ENCODE measurements around the gene BTBD1. TPM values are rescaled to one million over a fixed set of nuclear protein-coding genes. Genes with fewer than 3 reads are reported as not detected.

Gene BTBD1
- polyA plus RNA-seq (2013, experiment 1 of 2): 28.4 TPM
- polyA plus RNA-seq (2013, experiment 2 of 2): 33.3 TPM

DNA sequence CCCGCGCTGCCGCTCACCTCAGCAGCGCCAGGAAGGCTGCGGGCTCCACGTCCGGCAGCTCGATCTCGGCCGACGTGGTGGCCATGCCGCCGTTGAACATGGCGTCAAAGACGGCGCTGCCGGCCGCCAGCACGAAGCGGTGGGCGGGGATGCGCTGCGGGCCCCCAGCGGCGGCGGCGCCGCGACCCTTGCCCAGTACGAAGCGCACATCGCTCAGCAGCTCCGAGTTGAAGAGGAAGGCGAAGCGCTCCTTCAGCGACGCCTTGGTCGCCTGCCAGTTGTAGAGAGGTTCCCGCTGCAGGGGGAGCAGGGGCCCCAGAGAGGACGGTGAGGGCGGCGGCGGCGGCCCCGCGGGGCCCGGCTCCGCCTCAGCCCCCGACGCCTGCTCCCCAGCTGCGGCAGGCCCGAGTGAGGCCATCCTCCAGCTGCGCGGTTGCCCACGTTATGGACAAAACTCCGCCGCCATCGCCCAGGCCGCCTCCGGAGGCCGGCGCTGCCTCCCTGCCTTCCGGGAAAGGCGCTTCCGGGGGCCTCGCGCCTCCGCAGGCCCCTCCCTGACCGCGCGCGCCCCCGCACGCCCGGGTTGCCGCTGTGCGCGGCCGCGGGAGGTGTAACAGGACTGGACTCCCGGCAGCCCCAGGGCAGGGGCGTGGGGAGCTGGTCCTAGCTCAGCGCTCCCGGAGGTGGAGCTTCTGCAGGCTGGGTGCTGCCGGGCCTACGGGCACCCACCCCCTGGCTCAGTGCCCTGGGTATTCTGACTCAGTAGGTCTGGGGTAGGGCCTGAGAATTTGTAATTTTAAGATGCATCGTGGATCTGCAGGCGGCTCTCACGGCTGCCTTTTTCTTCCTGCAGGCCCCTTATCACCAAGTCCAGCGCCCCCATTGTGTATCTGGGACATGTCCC is at the start of gene BTBD1:
Gene BTBD1, minus strand, starts transcription at position 519 of the 904 bp plus-strand sequence. Its CDS starts 101 bp downstream, at position 418.
- Histone ChIP-seq H3K27me3 (ENCODE audit: insufficient read depth, low read length) (no peaks in the 10 kb centered on the region), H3K36me3 (ENCODE audit: insufficient read depth, low read length) (peaks cover 5% of the 10 kb centered on the region; the same call in 1 of the 2 replicates), H3K9me3 (ENCODE audit: insufficient read depth, low read depth, low read length) (0 out of 2 replicates have a peak, but pooled peaks cover 3% of the 10 kb centered on the region), H3K27ac (ENCODE audit: low read depth, low read length) (peak within 1 kb of the TSS; percentile 93), H3K4me1 (ENCODE audit: insufficient read depth, low read length) (peaks cover 39% of the 10 kb centered on the region), H3K9ac (ENCODE audit: low read depth, low read length) (peak within 1 kb of the TSS; percentile 95), H3K4me3 (ENCODE audit: low read length) (peak within 1 kb of the TSS; percentile 93)
- WGBS: 2% methylated on average over 90 of the region's 90 CpGs

GRCh38 chr15:83115831-83116565 is 48.9 kb upstream of the BTBD1 start:
- Histone ChIP-seq H3K27me3 (ENCODE audit: insufficient read depth, low read length) (no peaks in the 10 kb centered on the region), H3K4me1 (ENCODE audit: insufficient read depth, low read length) (no peaks in the 10 kb centered on the region), H3K9ac (ENCODE audit: low read depth, low read length) (no peak overlapping the region), H3K27ac (ENCODE audit: low read depth, low read length) (no peak overlapping the region), H3K9me3 (ENCODE audit: insufficient read depth, low read depth, low read length) (no peaks in the 10 kb centered on the region), H3K36me3 (ENCODE audit: insufficient read depth, low read length) (no peaks in the 10 kb centered on the region), H3K4me3 (ENCODE audit: low read length) (no peak overlapping the region)
- WGBS: 91% methylated on average over 10 of the region's 11 CpGs

DNA sequence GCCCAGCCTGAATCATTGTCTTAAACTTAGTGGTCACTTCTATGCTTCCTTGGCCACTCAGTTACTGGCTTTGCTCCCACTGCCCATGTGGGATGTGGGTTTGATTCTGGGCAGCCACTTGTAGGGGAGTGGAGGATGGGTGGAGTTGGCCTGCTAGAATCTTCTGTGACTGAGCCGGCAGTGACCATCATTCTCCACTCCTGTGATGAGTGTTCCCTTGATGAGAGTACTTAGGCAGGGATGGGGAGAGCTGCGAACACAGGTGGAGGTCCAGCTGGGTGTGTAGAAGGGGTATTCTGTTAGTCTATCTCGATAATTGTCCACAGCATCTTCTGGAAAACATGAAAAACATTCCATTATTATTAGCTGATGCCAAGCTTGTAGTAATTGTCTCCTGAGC is 48.4 kb upstream of the BTBD1 start:
- no peak overlapping the region for H3K27ac ChIP-seq (ENCODE audit: low read depth, low read length)
- no peak overlapping the region for H3K9ac ChIP-seq (ENCODE audit: low read depth, low read length)
- no peak overlapping the region for H3K4me3 ChIP-seq (ENCODE audit: low read length)
- WGBS: 96% methylated on average over 3 of the region's 3 CpGs
- H3K27me3 ChIP-seq (ENCODE audit: insufficient read depth, low read length): peaks cover 2% of the 10 kb centered on the region; the same call in 1 of the 2 replicates
- no peaks in the 10 kb centered on the region for H3K9me3 ChIP-seq (ENCODE audit: insufficient read depth, low read depth, low read length)
- no peaks in the 10 kb centered on the region for H3K4me1 ChIP-seq (ENCODE audit: insufficient read depth, low read length)
- H3K36me3 ChIP-seq (ENCODE audit: insufficient read depth, low read length): no peaks in the 10 kb centered on the region

DNA sequence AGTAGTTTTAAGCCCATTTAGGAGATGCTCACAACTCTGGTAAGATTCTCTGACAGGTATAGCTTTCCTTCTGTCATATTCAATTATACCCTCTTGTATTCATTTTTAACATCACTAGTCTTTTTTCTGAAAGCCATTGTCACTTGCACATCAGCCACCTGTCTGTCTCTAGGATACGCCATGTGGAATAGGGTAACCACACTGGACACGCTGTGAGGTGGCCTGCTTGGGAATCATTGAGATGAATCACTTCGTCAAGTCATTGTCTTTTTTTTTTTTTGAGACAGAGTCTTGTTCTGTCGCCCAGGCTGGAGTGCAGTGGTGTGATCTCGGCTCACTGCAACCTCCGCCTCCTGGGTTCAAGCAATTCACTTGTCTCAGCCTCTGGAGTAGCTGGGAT is 47.8 kb upstream of the BTBD1 start:
- no peak overlapping the region for H3K4me3 ChIP-seq (ENCODE audit: low read length)
- H3K9me3 ChIP-seq (ENCODE audit: insufficient read depth, low read depth, low read length): no peaks in the 10 kb centered on the region
- 94% methylated on average over 6 of the region's 6 CpGs for WGBS
- peaks cover 8% of the 10 kb centered on the region; the same call in 1 of the 2 replicates for H3K27me3 ChIP-seq (ENCODE audit: insufficient read depth, low read length)
- H3K4me1 ChIP-seq (ENCODE audit: insufficient read depth, low read length): no peaks in the 10 kb centered on the region
- H3K36me3 ChIP-seq (ENCODE audit: insufficient read depth, low read length): no peaks in the 10 kb centered on the region
- H3K9ac ChIP-seq (ENCODE audit: low read depth, low read length): no peak overlapping the region
- H3K27ac ChIP-seq (ENCODE audit: low read depth, low read length): no peak overlapping the region

DNA sequence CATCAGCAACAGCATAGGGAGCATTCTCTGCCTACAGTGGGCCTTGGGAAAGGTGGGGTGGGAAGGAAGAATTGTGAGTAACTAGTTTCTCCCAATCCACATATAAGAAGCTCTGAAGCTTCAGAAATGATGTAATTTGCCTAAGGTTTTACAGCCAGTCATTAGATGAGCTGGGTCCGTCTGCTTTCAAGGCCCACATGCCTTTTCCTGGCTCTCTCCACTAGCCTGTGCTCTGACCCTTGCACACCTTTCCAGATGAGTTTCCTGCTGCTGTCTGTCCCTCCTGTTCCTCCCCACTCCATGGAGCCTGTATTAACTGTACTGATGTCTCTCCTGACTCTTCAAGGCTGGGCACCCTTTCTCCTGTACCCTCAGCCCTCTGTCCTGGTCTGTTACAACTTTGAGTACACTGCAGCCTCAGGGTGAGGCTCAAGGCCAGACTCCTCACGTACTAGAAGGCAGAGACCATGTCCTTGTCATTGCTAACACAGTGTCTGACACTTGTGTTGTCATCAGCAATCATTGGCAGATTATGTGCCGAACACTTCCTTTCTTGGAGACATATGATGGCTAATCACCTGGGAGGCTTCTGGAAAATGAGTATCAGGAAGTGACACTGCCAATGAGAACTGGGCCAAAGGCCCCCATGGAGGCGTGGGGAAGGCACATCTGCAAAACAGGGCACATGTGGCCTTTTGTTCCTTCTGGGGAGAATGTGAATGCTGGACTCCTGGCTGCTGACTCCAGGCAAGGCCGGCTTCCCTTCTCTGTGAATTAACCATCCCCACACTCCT is 47.0 kb upstream of the BTBD1 start:
- peaks cover 15% of the 10 kb centered on the region for H3K27me3 ChIP-seq (ENCODE audit: insufficient read depth, low read length)
- no peak overlapping the region for H3K9ac ChIP-seq (ENCODE audit: low read depth, low read length)
- no peak overlapping the region for H3K4me3 ChIP-seq (ENCODE audit: low read length)
- H3K9me3 ChIP-seq (ENCODE audit: insufficient read depth, low read depth, low read length): no peaks in the 10 kb centered on the region
- no peaks in the 10 kb centered on the region for H3K36me3 ChIP-seq (ENCODE audit: insufficient read depth, low read length)
- 89% methylated on average over 5 of the region's 5 CpGs for WGBS
- H3K4me1 ChIP-seq (ENCODE audit: insufficient read depth, low read length): no peaks in the 10 kb centered on the region
- H3K27ac ChIP-seq (ENCODE audit: low read depth, low read length): no peak overlapping the region

- no peaks in the 10 kb centered on the region for H3K36me3 ChIP-seq (ENCODE audit: insufficient read depth, low read length)
- peaks cover 26% of the 10 kb centered on the region for H3K27me3 ChIP-seq (ENCODE audit: insufficient read depth, low read length)
- H3K4me3 ChIP-seq (ENCODE audit: low read length): no peak overlapping the region
- no peak overlapping the region for H3K27ac ChIP-seq (ENCODE audit: low read depth, low read length)
- WGBS: 87% methylated on average over 3 of the region's 3 CpGs
- H3K4me1 ChIP-seq (ENCODE audit: insufficient read depth, low read length): no peaks in the 10 kb centered on the region
- no peak overlapping the region for H3K9ac ChIP-seq (ENCODE audit: low read depth, low read length)
- no peaks in the 10 kb centered on the region for H3K9me3 ChIP-seq (ENCODE audit: insufficient read depth, low read depth, low read length)
Observed at GRCh38 chr15:83112956-83113299, 45.9 kb upstream of the BTBD1 start.

- no peaks in the 10 kb centered on the region for H3K4me1 ChIP-seq (ENCODE audit: insufficient read depth, low read length)
- H3K9ac ChIP-seq (ENCODE audit: low read depth, low read length): no peak overlapping the region
- H3K9me3 ChIP-seq (ENCODE audit: insufficient read depth, low read depth, low read length): no peaks in the 10 kb centered on the region
- no peaks in the 10 kb centered on the region for H3K36me3 ChIP-seq (ENCODE audit: insufficient read depth, low read length)
- H3K27me3 ChIP-seq (ENCODE audit: insufficient read depth, low read length): peaks cover 31% of the 10 kb centered on the region
- 86% methylated on average over 8 of the region's 8 CpGs for WGBS
- no peak overlapping the region for H3K27ac ChIP-seq (ENCODE audit: low read depth, low read length)
- H3K4me3 ChIP-seq (ENCODE audit: low read length): no peak overlapping the region
Observed at GRCh38 chr15:83112233-83112955, 45.3 kb upstream of the BTBD1 start.

DNA sequence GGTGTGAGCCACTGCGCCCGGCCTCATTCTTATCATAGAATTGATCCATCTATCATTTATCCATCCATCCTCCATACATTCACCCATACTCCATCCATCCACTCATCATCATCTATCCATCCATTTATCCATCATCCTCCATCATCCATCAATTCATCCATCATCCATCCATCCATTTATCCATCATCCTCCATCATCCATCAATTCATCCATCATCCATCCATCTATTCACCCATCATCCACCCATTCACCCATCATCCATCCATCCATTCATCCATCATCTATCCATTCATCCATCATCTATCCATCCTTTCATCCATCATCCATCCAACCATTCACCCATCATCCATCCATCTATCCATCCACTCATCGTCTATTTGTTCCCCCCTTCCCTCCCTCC is 44.1 kb upstream of the BTBD1 start:
- no peak overlapping the region for H3K27ac ChIP-seq (ENCODE audit: low read depth, low read length)
- H3K27me3 ChIP-seq (ENCODE audit: insufficient read depth, low read length): peaks cover 42% of the 10 kb centered on the region
- H3K9me3 ChIP-seq (ENCODE audit: insufficient read depth, low read depth, low read length): no peaks in the 10 kb centered on the region
- no peaks in the 10 kb centered on the region for H3K4me1 ChIP-seq (ENCODE audit: insufficient read depth, low read length)
- no peaks in the 10 kb centered on the region for H3K36me3 ChIP-seq (ENCODE audit: insufficient read depth, low read length)
- H3K9ac ChIP-seq (ENCODE audit: low read depth, low read length): no peak overlapping the region
- WGBS: 94% methylated on average over 3 of the region's 3 CpGs
- H3K4me3 ChIP-seq (ENCODE audit: low read length): no peak overlapping the region

GRCh38 chr15:83110381-83110780 is 43.3 kb upstream of the BTBD1 start:
- Histone ChIP-seq H3K27me3 (ENCODE audit: insufficient read depth, low read length) (peaks cover 48% of the 10 kb centered on the region), H3K27ac (ENCODE audit: low read depth, low read length) (no peak overlapping the region), H3K36me3 (ENCODE audit: insufficient read depth, low read length) (no peaks in the 10 kb centered on the region), H3K9ac (ENCODE audit: low read depth, low read length) (no peak overlapping the region), H3K4me3 (ENCODE audit: low read length) (no peak overlapping the region), H3K4me1 (ENCODE audit: insufficient read depth, low read length) (no peaks in the 10 kb centered on the region), H3K9me3 (ENCODE audit: insufficient read depth, low read depth, low read length) (no peaks in the 10 kb centered on the region)
- 96% methylated on average over 3 of the region's 3 CpGs for WGBS

DNA sequence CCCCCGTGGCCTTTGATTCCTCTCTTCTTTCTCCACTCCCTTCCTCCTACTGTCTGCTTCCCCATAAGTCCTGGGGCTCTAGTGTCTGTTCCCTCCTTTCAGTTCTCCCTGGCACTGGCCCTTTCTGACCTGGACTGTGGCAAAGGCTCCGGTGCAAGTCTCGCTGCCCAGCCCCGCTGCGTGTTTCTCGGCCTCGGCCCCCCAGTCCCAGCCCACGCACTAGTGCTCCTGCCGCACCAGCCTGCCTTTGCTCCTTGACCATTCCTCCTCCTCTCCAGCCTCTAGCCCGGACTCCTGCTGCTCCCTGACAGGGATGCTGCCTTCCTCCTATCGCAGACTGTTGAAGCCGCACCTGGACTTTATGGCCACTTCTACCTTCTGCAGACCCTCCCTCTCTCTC is 42.5 kb upstream of the BTBD1 start:
- H3K9ac ChIP-seq (ENCODE audit: low read depth, low read length): no peak overlapping the region
- 89% methylated on average over 12 of the region's 12 CpGs for WGBS
- H3K4me3 ChIP-seq (ENCODE audit: low read length): no peak overlapping the region
- no peaks in the 10 kb centered on the region for H3K9me3 ChIP-seq (ENCODE audit: insufficient read depth, low read depth, low read length)
- peaks cover 49% of the 10 kb centered on the region for H3K27me3 ChIP-seq (ENCODE audit: insufficient read depth, low read length)
- no peak overlapping the region for H3K27ac ChIP-seq (ENCODE audit: low read depth, low read length)
- H3K4me1 ChIP-seq (ENCODE audit: insufficient read depth, low read length): no peaks in the 10 kb centered on the region
- no peaks in the 10 kb centered on the region for H3K36me3 ChIP-seq (ENCODE audit: insufficient read depth, low read length)

Measured in HUES64 (cell line).